22Rv1 (cell line): ENCODE measurements around the gene C7.

Experiments used
- CTCF ChIP-seq: fragments of 450-650 bp; IDR thresholded peaks from 2 replicates; pipeline ENCODE4 v1.5.1; 2017; ENCODE audit warnings: mild to moderate bottlenecking
- ZFX ChIP-seq: fragments of 450-650 bp; IDR thresholded peaks from 2 replicates; pipeline ENCODE4 v1.6.1; 2017; ENCODE audit warnings: antibody characterized with exemption, borderline replicate concordance

GRCh38 chr5:40973364-40974004 is 64.2 kb downstream of the C7 start:
- TF ChIP-seq CTCF (no peak), ZFX (no peak)
